Lung microvascular endothelial cell (primary cell): ENCODE results near the gene RGS7. TPM values are rescaled to one million over a fixed set of nuclear protein-coding genes. Genes with fewer than 3 reads are reported as not detected.
"Not testable (repeated sequence)": the region's sequence is repeated elsewhere in the genome, so short reads cannot be mapped to it uniquely, and the experiment has no call there.

Experiments used
- DNase-seq, 2 donors: peaks; one replicate each; pipeline versions ENCODE4 v3.0.0 to v3.0.0-alpha.2; 2010; ENCODE audit warnings: low read depth in 2 of 2
- total RNA-seq: library from RNA; depleted of rRNA; stranded (reverse); fragments of >200 nt; gene quantifications from 2 replicates; pipeline ENCODE4 v1.2.1, GENCODE V29; 2014

The RGS7 gene
- total RNA-seq, 1 donor from 2014 or later: under 0.01 TPM

- no peak for DNase-seq
Observed at GRCh38 chr1:240794046-240794843, 562.8 kb downstream of the RGS7 start.

- no peak for DNase-seq
Observed at GRCh38 chr1:240792915-240793529, 564.0 kb downstream of the RGS7 start.

GRCh38 chr1:240790856-240791255 is 566.1 kb downstream of the RGS7 start:
- no peak for DNase-seq

- peak in 1 of 2 donors; percentile 47 for DNase-seq
Observed at GRCh38 chr1:240786880-240787279, 570.1 kb downstream of the RGS7 start.

- no peak for DNase-seq
Observed at GRCh38 chr1:240784776-240785175, 572.2 kb downstream of the RGS7 start.

GRCh38 chr1:240783728-240784137 is 573.3 kb downstream of the RGS7 start:
- not testable (repeated sequence) for DNase-seq

GRCh38 chr1:240776237-240776636 is 580.8 kb downstream of the RGS7 start:
- no peak for DNase-seq

- DNase-seq: no peak
Observed at GRCh38 chr1:240772131-240772530, 584.9 kb downstream of the RGS7 start.

- DNase-seq: no peak
Observed at GRCh38 chr1:240771450-240771849, 585.6 kb downstream of the RGS7 start.

GRCh38 chr1:240768979-240769378 is 588.0 kb downstream of the RGS7 start:
- DNase-seq: no peak

GRCh38 chr1:240766831-240767230 is 590.2 kb downstream of the RGS7 start:
- no peak for DNase-seq

- peak; percentile 58 to 76 for DNase-seq
Observed at GRCh38 chr1:240765732-240766363, 591.2 kb downstream of the RGS7 start.

GRCh38 chr1:240763771-240764170 is 593.2 kb downstream of the RGS7 start:
- DNase-seq: no peak

- DNase-seq: not testable (repeated sequence)
Observed at GRCh38 chr1:240763095-240763494, 593.9 kb downstream of the RGS7 start.

GRCh38 chr1:240762471-240762987 is 594.5 kb downstream of the RGS7 start:
- DNase-seq: not testable (repeated sequence)

- DNase-seq: not testable (repeated sequence)
Observed at GRCh38 chr1:240758777-240759176, 598.2 kb downstream of the RGS7 start.

- DNase-seq: no peak
Observed at GRCh38 chr1:240758296-240758695, 598.7 kb downstream of the RGS7 start.

- DNase-seq: no peak
Observed at GRCh38 chr1:240747907-240748306, 609.1 kb downstream of the RGS7 start.

GRCh38 chr1:240743705-240744104 is 613.3 kb downstream of the RGS7 start:
- no peak for DNase-seq

GRCh38 chr1:240739754-240740153 is 617.3 kb downstream of the RGS7 start:
- no peak for DNase-seq

- DNase-seq: no peak
Observed at GRCh38 chr1:240739139-240739538, 617.9 kb downstream of the RGS7 start.

GRCh38 chr1:240737766-240738265 is 619.2 kb downstream of the RGS7 start:
- no peak for DNase-seq
